HepG2 (cell line): ENCODE results near the gene PRXL2B. TPM values are rescaled to one million over a fixed set of nuclear protein-coding genes. Genes with fewer than 3 reads are reported as not detected.

Experiments
- KDM3A ChIP-seq: IDR thresholded peaks from 2 replicates; pipeline ENCODE4 v1.6.1; 2018; ENCODE audit warnings: low read depth, missing compliant biosample characterization
- KDM4B ChIP-seq: sonication (generic); formaldehyde crosslinking; IDR thresholded peaks from 2 replicates; pipeline ENCODE4 v1.4.0; 2020; ENCODE audit warnings: missing genetic modification reagents
- NAIF1 ChIP-seq: sonication (generic); formaldehyde crosslinking; IDR thresholded peaks from 2 replicates; pipeline ENCODE4 v1.5.0; 2020; ENCODE audit warnings: mild to moderate bottlenecking, missing genetic modification reagents, borderline replicate concordance
- PHF20 ChIP-seq: sonication (generic); formaldehyde crosslinking; IDR thresholded peaks from 2 replicates; pipeline ENCODE4 v1.5.0; 2020; ENCODE audit warnings: mild to moderate bottlenecking, missing genetic modification reagents
- SALL1 ChIP-seq: sonication (generic); formaldehyde crosslinking; IDR thresholded peaks from 2 replicates; pipeline ENCODE4 v1.8.0; 2022; ENCODE audit warnings: mild to moderate bottlenecking, missing genetic modification reagents
- WIZ ChIP-seq: sonication (generic); formaldehyde crosslinking; IDR thresholded peaks from 2 replicates; pipeline ENCODE4 v1.5.1; 2020; ENCODE audit warnings: mild to moderate bottlenecking, missing genetic modification reagents
- ZNF335 ChIP-seq: sonication (generic); formaldehyde crosslinking; IDR thresholded peaks from 2 replicates; pipeline ENCODE4 v1.4.0; 2020; ENCODE audit warnings: missing genetic modification reagents
- ZNF33B ChIP-seq: sonication (generic); formaldehyde crosslinking; IDR thresholded peaks from 2 replicates; pipeline ENCODE4 v1.5.1; 2020; ENCODE audit warnings: mild to moderate bottlenecking, missing genetic modification reagents
- polyA plus RNA-seq, 8 experiments: library from polyadenylated mRNA; depleted of rRNA in 3 of 8; stranded (reverse) in 7 of 8; unstranded in 1 of 8; fragments of >200 nt; fragmentation: Illumina TruSeq in 4 of 8; extraction: Trizol in 4 of 8; gene quantifications; 2 replicates each; pipeline versions ENCODE4 v1.2.1 to v1.2.3, GENCODE V29; 2011 to 2016; ENCODE audit warnings: low read depth in 4 of 8, missing spikeins in 1 of 8, mixed read lengths in 1 of 8; ENCODE audit not compliant: insufficient read depth in 1 of 8
- total RNA-seq, 5 experiments: library from RNA; depleted of rRNA; stranded (reverse); fragments of >200 nt; fragmentation: Illumina TruSeq; extraction: Trizol; gene quantifications; 2 replicates each; pipeline ENCODE4 v1.2.3, GENCODE V29; 2016; ENCODE audit warnings: low read depth in 1 of 5
- TF ChIP-seq, protein P1 (sequence below): sonication (generic); formaldehyde crosslinking; IDR thresholded peaks from 2 replicates; pipeline ENCODE4 v1.4.0; 2020; ENCODE audit warnings: missing genetic modification reagents, low read depth, mild to moderate bottlenecking, borderline replicate concordance
- TF ChIP-seq, protein P2 (sequence below): sonication (generic); formaldehyde crosslinking; IDR thresholded peaks from 2 replicates; pipeline ENCODE4 v1.4.0; 2020; ENCODE audit warnings: missing genetic modification reagents
- TF ChIP-seq, protein P3 (sequence below): sonication (generic); formaldehyde crosslinking; IDR thresholded peaks from 2 replicates; pipeline ENCODE4 v1.5.0; 2020; ENCODE audit warnings: mild to moderate bottlenecking, missing genetic modification reagents, borderline replicate concordance
- TF ChIP-seq, protein P4 (sequence below): IDR thresholded peaks from 2 replicates; pipeline ENCODE4 v1.4.0; 2020; ENCODE audit warnings: mild to moderate bottlenecking, missing genetic modification reagents
- TF ChIP-seq, protein P5 (sequence below): sonication (generic); formaldehyde crosslinking; IDR thresholded peaks from 2 replicates; pipeline ENCODE4 v1.9.0; 2021; ENCODE audit warnings: missing genetic modification reagents, mild to moderate bottlenecking, borderline replicate concordance

PRXL2B gene
- total and polyA plus RNA-seq, 2 of the 13 experiments (the other 11 are each of a cell fraction or from before 2014, with no cell fraction given): 16.8 to 22.1 TPM

DNA sequence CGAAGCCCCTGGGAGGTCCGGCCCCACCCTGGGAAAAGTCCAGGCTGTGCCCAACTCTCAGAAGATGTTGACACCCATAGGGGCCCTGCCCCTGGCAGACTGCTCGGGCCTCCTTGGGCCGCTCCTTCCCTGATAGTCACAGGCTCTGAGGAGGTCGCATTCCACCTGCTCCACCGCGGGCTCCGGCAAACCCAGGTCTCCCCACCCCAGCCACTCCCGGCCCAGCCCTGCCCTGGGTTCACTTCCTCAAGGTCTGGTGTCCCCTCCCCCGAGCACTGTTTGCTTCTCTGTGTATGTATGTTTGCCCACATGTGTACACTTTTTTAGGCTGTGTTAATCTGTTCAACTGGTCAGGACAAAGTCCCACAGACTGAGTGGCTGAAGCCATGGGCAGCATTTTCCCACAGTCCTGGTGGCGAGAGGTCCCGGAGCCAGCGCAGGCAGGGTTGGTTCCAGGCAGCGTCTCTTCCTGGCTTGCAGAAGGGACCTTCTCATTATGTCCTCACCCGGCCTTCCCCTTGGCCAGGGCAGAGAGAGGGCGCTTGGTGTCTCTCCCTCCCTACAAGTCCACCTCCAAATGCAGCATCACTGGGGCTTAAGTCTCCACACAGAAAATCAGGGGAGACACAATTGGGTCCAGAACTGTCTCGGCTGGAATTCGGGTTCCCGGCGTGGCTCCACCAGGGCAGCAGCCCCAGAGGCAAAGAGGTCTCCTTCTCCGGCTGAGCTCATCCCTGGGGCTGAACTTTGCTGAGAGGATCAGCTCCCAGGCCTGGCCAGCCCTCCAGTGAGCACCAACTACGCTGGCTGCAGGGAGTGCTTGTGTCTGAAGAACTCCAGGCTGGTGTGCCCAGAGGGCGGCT, 10.5 kb upstream of the PRXL2B start (continued):
- TF ChIP-seq, protein P1, sequence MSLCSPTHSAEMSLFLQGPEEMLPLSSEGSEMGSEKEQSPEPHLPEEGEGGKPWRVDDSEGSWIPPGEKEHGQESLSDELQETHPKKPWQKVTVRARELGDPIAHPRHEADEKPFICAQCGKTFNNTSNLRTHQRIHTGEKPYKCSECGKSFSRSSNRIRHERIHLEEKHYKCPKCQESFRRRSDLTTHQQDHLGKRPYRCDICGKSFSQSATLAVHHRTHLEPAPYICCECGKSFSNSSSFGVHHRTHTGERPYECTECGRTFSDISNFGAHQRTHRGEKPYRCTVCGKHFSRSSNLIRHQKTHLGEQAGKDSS (CRISPR knock-in tag): no peak; the same call in 1 of the 2 replicates
- 0 out of 2 replicates have a peak, but pooled peaks have one; percentile 55 for TF ChIP-seq PHF20 (CRISPR knock-in tag)
- TF ChIP-seq, protein P2, sequence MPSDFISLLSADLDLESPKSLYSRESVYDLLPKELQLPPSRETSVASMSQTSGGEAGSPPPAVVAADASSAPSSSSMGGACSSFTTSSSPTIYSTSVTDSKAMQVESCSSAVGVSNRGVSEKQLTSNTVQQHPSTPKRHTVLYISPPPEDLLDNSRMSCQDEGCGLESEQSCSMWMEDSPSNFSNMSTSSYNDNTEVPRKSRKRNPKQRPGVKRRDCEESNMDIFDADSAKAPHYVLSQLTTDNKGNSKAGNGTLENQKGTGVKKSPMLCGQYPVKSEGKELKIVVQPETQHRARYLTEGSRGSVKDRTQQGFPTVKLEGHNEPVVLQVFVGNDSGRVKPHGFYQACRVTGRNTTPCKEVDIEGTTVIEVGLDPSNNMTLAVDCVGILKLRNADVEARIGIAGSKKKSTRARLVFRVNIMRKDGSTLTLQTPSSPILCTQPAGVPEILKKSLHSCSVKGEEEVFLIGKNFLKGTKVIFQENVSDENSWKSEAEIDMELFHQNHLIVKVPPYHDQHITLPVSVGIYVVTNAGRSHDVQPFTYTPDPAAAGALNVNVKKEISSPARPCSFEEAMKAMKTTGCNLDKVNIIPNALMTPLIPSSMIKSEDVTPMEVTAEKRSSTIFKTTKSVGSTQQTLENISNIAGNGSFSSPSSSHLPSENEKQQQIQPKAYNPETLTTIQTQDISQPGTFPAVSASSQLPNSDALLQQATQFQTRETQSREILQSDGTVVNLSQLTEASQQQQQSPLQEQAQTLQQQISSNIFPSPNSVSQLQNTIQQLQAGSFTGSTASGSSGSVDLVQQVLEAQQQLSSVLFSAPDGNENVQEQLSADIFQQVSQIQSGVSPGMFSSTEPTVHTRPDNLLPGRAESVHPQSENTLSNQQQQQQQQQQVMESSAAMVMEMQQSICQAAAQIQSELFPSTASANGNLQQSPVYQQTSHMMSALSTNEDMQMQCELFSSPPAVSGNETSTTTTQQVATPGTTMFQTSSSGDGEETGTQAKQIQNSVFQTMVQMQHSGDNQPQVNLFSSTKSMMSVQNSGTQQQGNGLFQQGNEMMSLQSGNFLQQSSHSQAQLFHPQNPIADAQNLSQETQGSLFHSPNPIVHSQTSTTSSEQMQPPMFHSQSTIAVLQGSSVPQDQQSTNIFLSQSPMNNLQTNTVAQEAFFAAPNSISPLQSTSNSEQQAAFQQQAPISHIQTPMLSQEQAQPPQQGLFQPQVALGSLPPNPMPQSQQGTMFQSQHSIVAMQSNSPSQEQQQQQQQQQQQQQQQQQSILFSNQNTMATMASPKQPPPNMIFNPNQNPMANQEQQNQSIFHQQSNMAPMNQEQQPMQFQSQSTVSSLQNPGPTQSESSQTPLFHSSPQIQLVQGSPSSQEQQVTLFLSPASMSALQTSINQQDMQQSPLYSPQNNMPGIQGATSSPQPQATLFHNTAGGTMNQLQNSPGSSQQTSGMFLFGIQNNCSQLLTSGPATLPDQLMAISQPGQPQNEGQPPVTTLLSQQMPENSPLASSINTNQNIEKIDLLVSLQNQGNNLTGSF (CRISPR knock-in tag): no peak
- TF ChIP-seq ZNF335 (CRISPR knock-in tag): no peak
- TF ChIP-seq WIZ (CRISPR knock-in tag): no peak
- TF ChIP-seq KDM4B (CRISPR knock-in tag): no peak
- TF ChIP-seq NAIF1 (CRISPR knock-in tag): no peak
- peak; percentile 94 for TF ChIP-seq SALL1 (CRISPR knock-in tag)
- peak; percentile 72; the same call in 1 of the 2 replicates for TF ChIP-seq KDM3A
- no peak for TF ChIP-seq ZNF33B (CRISPR knock-in tag)
- TF ChIP-seq, protein P3, sequence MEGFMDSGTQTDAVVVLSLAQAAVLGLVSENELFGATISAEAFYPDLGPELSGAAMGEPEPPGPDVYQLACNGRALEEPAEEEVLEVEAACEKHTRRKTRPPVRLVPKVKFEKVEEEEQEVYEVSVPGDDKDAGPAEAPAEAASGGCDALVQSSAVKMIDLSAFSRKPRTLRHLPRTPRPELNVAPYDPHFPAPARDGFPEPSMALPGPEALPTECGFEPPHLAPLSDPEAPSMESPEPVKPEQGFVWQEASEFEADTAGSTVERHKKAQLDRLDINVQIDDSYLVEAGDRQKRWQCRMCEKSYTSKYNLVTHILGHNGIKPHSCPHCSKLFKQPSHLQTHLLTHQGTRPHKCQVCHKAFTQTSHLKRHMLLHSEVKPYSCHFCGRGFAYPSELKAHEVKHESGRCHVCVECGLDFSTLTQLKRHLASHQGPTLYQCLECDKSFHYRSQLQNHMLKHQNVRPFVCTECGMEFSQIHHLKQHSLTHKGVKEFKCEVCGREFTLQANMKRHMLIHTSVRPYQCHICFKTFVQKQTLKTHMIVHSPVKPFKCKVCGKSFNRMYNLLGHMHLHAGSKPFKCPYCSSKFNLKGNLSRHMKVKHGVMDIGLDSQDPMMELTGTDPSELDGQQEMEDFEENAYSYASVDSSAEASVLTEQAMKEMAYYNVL (CRISPR knock-in tag): peak; percentile 46; the same call in 1 of the 2 replicates
- TF ChIP-seq, protein P4, sequence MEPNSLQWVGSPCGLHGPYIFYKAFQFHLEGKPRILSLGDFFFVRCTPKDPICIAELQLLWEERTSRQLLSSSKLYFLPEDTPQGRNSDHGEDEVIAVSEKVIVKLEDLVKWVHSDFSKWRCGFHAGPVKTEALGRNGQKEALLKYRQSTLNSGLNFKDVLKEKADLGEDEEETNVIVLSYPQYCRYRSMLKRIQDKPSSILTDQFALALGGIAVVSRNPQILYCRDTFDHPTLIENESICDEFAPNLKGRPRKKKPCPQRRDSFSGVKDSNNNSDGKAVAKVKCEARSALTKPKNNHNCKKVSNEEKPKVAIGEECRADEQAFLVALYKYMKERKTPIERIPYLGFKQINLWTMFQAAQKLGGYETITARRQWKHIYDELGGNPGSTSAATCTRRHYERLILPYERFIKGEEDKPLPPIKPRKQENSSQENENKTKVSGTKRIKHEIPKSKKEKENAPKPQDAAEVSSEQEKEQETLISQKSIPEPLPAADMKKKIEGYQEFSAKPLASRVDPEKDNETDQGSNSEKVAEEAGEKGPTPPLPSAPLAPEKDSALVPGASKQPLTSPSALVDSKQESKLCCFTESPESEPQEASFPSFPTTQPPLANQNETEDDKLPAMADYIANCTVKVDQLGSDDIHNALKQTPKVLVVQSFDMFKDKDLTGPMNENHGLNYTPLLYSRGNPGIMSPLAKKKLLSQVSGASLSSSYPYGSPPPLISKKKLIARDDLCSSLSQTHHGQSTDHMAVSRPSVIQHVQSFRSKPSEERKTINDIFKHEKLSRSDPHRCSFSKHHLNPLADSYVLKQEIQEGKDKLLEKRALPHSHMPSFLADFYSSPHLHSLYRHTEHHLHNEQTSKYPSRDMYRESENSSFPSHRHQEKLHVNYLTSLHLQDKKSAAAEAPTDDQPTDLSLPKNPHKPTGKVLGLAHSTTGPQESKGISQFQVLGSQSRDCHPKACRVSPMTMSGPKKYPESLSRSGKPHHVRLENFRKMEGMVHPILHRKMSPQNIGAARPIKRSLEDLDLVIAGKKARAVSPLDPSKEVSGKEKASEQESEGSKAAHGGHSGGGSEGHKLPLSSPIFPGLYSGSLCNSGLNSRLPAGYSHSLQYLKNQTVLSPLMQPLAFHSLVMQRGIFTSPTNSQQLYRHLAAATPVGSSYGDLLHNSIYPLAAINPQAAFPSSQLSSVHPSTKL (CRISPR knock-in tag): peak; percentile 72
- TF ChIP-seq, protein P5, sequence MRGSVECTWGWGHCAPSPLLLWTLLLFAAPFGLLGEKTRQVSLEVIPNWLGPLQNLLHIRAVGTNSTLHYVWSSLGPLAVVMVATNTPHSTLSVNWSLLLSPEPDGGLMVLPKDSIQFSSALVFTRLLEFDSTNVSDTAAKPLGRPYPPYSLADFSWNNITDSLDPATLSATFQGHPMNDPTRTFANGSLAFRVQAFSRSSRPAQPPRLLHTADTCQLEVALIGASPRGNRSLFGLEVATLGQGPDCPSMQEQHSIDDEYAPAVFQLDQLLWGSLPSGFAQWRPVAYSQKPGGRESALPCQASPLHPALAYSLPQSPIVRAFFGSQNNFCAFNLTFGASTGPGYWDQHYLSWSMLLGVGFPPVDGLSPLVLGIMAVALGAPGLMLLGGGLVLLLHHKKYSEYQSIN (CRISPR knock-in tag): no peak
